Colonic mucosa (tissue), 4 donors: ENCODE results near the gene SETBP1. TPM values are rescaled to one million over a fixed set of nuclear protein-coding genes. Genes with fewer than 3 reads are reported as not detected.

Experiments
- DNase-seq: peaks from one replicate; pipeline ENCODE4 v3.0.0-alpha.2; 2020
- H3K27ac ChIP-seq: fragments of 200-600 bp; one replicate; pipeline ENCODE4 v1.8.0; 2021
- H3K27me3 ChIP-seq: fragments of 200-600 bp; one replicate; pipeline ENCODE4 v1.8.0; 2021
- H3K36me3 ChIP-seq: fragments of 200-600 bp; one replicate; pipeline ENCODE4 v1.8.0; 2021
- H3K4me1 ChIP-seq: fragments of 200-600 bp; one replicate; pipeline ENCODE4 v1.8.0; 2021; ENCODE audit warnings: mild to moderate bottlenecking
- H3K4me3 ChIP-seq: fragments of 200-600 bp; one replicate; pipeline ENCODE4 v1.8.0; 2021
- H3K9ac ChIP-seq, 2 donors: one replicate each; pipeline ENCODE4 v1.7.0; 2013; ENCODE audit warnings: control low read depth in 2 of 2, low read depth in 2 of 2, low read length in 2 of 2
- H3K9me3 ChIP-seq: fragments of 200-600 bp; one replicate; pipeline ENCODE4 v1.8.0; 2021
- intact Hi-C: fragments of 100-400 bp; cut with DNase I; formaldehyde crosslinking; loops from one replicate; pipeline ENCODE4 v1.14.1; 2022
- total RNA-seq, 2 donors: library from RNA; stranded (reverse); fragmentation: NEBNext Ultra II Directional in 1 of 2; extraction: Animal tissue kit (Norgen Biotek cat#: 25700) in 1 of 2; gene quantifications; one replicate each; pipeline ENCODE4 v1.2.1, GENCODE V29; 2021
- TF ChIP-seq, protein P1 (sequence below): fragments of 200-600 bp; IDR thresholded peaks from one replicate; pipeline ENCODE4 v1.8.0; 2022; ENCODE audit warnings: antibody characterized with exemption, mild to moderate bottlenecking
- donor health status: healthy.
- donor health status: DM: no; HTN: no; CAD: no.
- donor health status: DM: no; HTN: no; CAD: no.

The SETBP1 gene
- total RNA-seq, 2 donors from 2014 or later: 9.6 to 11.8 TPM

DNA sequence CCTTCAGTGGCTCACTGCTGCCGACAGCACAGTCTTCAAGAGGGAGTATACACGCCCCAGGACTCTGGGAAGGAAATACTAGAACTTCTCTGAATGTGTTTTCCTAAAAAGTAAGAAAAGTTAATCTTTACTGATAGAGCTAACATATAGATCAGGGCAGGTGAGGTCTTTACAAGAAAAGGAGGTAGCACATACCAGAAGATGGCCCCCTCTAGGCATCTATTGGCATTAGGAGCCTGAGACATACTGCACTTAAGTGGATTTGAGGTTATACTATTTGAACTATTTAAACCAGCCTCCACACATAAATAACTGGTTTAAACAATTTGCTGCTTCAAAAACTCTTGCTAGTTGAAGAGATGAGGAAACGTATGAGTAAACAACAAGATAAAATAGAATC lies 406.1 kb downstream of the SETBP1 start:
- Histone ChIP-seq H3K27ac (no peak overlapping the region), H3K27me3 (no peaks in the 10 kb centered on the region), H3K4me1 (no peaks in the 10 kb centered on the region), H3K4me3 (no peak overlapping the region), H3K9me3 (no peaks in the 10 kb centered on the region), H3K9ac (no peak overlapping the region), H3K36me3 (no peaks in the 10 kb centered on the region)
- no peak for DNase-seq
- intact Hi-C loops: no loop called here
- TF ChIP-seq, protein P1, sequence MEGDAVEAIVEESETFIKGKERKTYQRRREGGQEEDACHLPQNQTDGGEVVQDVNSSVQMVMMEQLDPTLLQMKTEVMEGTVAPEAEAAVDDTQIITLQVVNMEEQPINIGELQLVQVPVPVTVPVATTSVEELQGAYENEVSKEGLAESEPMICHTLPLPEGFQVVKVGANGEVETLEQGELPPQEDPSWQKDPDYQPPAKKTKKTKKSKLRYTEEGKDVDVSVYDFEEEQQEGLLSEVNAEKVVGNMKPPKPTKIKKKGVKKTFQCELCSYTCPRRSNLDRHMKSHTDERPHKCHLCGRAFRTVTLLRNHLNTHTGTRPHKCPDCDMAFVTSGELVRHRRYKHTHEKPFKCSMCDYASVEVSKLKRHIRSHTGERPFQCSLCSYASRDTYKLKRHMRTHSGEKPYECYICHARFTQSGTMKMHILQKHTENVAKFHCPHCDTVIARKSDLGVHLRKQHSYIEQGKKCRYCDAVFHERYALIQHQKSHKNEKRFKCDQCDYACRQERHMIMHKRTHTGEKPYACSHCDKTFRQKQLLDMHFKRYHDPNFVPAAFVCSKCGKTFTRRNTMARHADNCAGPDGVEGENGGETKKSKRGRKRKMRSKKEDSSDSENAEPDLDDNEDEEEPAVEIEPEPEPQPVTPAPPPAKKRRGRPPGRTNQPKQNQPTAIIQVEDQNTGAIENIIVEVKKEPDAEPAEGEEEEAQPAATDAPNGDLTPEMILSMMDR: no peak

DNA sequence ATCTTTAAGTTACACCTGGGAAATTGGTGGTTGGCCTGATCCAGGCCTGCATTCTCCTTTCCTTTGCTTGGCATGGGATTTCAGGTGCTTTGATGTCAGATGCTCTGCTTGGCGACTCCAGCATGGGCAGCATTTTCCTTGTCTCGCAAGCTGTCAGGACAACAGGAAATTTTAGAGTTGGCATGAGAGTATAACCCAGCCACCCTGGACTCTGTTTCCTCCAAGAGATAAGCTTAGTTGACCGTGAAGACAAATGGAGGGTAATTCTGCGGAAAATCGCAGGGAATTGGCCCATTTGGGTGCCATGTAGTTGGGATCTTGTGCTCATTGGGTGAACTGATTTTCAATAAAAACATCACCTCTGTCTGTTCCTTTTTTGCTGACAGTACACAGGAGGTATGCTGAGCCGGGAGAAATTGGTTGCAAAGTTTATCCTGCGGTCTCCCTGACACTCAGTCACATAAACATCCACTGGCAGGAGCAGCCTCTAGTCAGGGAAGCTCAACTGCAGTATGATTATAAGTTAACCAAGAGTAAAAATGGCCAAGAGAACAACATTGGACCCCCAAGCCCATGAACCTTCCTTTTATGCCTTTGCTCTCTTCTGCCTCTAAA lies 409.9 kb downstream of the SETBP1 start:
- Histone ChIP-seq H3K9ac (no peak overlapping the region), H3K27me3 (no peaks in the 10 kb centered on the region), H3K9me3 (no peaks in the 10 kb centered on the region), H3K4me3 (no peak overlapping the region), H3K36me3 (no peaks in the 10 kb centered on the region), H3K4me1 (no peaks in the 10 kb centered on the region), H3K27ac (no peak overlapping the region)
- DNase-seq: no peak
- intact Hi-C loops: no loop called here
- TF ChIP-seq, protein P1: no peak

DNA sequence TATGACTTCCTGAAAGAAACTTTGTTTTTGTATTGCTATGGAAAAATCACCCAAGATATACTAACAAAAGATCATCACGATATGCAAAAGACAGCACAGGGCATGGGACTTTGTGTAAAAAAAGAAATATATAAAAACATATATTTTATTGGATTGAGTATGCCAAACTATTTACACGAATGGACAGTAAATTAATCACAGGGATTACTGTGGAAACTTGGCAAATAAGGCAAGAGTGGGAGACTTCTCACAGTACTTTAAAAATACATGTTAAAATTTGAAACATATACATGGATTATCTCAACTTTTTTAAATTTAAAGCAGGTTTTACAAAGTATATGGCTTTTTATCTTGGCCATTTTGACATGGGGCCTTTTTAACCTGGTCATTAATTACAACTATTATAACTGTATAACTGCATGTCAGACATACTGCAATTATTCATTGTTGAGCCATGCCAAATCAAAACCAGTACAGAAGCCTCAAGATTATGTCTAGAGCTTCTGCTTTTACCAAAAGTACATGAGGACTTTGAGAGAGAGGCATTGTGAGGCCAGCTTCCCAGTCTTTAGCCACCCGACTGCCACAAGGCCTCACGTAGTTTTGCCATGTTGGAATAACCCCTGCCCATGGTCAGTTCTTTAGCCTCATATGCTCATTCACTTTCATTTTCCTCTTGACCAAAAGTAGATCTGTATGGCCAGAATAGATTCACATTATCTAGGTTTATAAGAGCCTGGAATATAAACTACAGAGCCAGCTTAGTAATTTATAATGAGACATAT lies 419.8 kb downstream of the SETBP1 start:
- TF ChIP-seq, protein P1: no peak
- intact Hi-C loops: no loop called here
- no peaks in the 10 kb centered on the region for H3K27me3 ChIP-seq

DNA sequence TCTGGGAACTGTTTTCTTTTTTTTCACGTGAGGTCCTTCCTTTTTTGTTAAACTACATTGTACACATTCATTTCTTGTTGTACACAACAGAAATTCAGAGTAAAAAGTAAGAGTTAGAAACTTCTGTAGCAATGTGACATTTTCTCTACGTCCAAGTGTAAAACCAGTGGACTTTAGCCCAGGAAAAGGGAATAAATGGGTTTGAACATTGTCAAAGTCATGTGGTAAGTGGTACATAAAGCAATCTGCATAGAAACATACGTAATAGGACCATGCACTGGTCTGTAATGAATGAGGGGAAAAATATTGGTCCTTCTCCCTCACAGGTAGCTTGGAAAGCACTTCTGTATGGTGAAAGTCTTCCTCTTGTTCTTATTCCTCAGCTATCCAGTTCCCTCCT lies 421.4 kb downstream of the SETBP1 start:
- no peak for DNase-seq
- intact Hi-C loops: no loop called here
- Histone ChIP-seq H3K4me1 (no peaks in the 10 kb centered on the region), H3K27ac (no peak overlapping the region), H3K36me3 (no peaks in the 10 kb centered on the region), H3K9me3 (no peaks in the 10 kb centered on the region), H3K4me3 (no peak overlapping the region), H3K27me3 (no peaks in the 10 kb centered on the region), H3K9ac (no peak overlapping the region)
- TF ChIP-seq, protein P1: no peak

More for the DNA sequence above, 419.8 kb downstream of the SETBP1 start:
- no peak for DNase-seq
- Histone ChIP-seq H3K9ac (no peak overlapping the region), H3K36me3 (no peaks in the 10 kb centered on the region), H3K9me3 (no peaks in the 10 kb centered on the region), H3K27ac (no peak overlapping the region), H3K4me1 (no peaks in the 10 kb centered on the region), H3K4me3 (no peak overlapping the region)

DNA sequence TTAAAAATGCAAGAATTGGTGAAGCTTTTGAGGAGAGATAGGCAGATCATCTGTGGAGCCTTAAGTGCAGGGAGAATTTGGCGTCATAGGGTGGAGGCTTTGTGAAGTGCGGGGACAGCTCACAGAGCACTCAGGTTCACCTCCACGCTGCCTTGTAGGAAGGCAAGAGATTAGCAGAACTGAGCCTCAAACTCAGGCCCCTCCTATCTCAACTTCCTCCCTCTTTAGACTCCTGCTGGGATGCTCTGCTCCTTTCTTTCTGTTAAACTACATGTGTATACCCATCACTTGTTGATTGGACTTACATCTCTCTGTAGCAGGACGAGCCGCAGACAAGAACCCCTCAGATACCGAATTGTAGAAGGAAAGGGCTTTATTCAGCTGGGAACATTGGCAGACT lies 422.2 kb downstream of the SETBP1 start:
- H3K36me3 ChIP-seq: no peaks in the 10 kb centered on the region
- H3K9me3 ChIP-seq: no peaks in the 10 kb centered on the region
- intact Hi-C loops: no loop called here
- H3K4me1 ChIP-seq: no peaks in the 10 kb centered on the region
- H3K27me3 ChIP-seq: no peaks in the 10 kb centered on the region
- no peak overlapping the region for H3K27ac ChIP-seq
- TF ChIP-seq, protein P1: no peak
- no peak overlapping the region for H3K9ac ChIP-seq
- H3K4me3 ChIP-seq: no peak overlapping the region
- DNase-seq: no peak
